ENCODE results near the gene LDB2. TPM values are rescaled to one million over a fixed set of nuclear protein-coding genes. Genes with fewer than 3 reads are reported as not detected.

Gene LDB2
- total RNA-seq, 4 donors from 2014 or later, result 16.2 to 31.7 (median 22.4) TPM

GRCh38 chr4:16707874-16708273 lies 190.6 kb downstream of the LDB2 start:
- DNase-seq (ENCODE audit: extremely low spot score), result no peak
- Histone ChIP-seq H3K4me3 (no peak overlapping the region), H3K9me3 (no peaks in the 10 kb centered on the region), H3K36me3 (no peaks in the 10 kb centered on the region), H3K4me1 (peaks cover 0 to 6% (median 0%) of the 10 kb centered on the region in 4 donors), H3K27ac (replicated peaks in 1 of 4) (no peak overlapping the region), H3K27me3 (no peaks in the 10 kb centered on the region)
- WGBS, result 86% methylated on average over 4 of the region's 4 CpGs
- intact Hi-C loops (cut with DNase I), result no loop called here
- TF ChIP-seq POLR2AphosphoS5 (IDR thresholded peaks at IDR 0.05), result no peak
- no peak for TF ChIP-seq EP300 (IDR thresholded peaks at IDR 0.05)
- TF ChIP-seq POLR2A (IDR thresholded peaks at IDR 0.05; ENCODE audit: low read depth), result no peak
- no peak for TF ChIP-seq CTCF (IDR thresholded peaks at IDR 0.05)

- Histone ChIP-seq H3K4me3 (no peak overlapping the region), H3K27me3 (no peaks in the 10 kb centered on the region), H3K9me3 (no peaks in the 10 kb centered on the region), H3K36me3 (no peaks in the 10 kb centered on the region), H3K27ac (replicated peaks in 1 of 4) (no peak overlapping the region), H3K4me1 (peaks cover 0 to 6% (median 0%) of the 10 kb centered on the region in 4 donors)
- TF ChIP-seq POLR2AphosphoS5 (IDR thresholded peaks at IDR 0.05), result no peak
- no peak for TF ChIP-seq CTCF (IDR thresholded peaks at IDR 0.05)
- TF ChIP-seq EP300 (IDR thresholded peaks at IDR 0.05), result no peak
- no peak for TF ChIP-seq POLR2A (IDR thresholded peaks at IDR 0.05; ENCODE audit: low read depth)
- intact Hi-C loops (cut with DNase I), result no loop called here
- no peak for DNase-seq (ENCODE audit: extremely low spot score)
- WGBS, result 71% methylated on average over 6 of the region's 6 CpGs
Measured at GRCh38 chr4:16706251-16706650, 192.2 kb downstream of the LDB2 start.

GRCh38 chr4:16705341-16705740 lies 193.1 kb downstream of the LDB2 start:
- Histone ChIP-seq H3K36me3 (no peaks in the 10 kb centered on the region), H3K27ac (replicated peaks in 1 of 4) (no peak overlapping the region), H3K9me3 (no peaks in the 10 kb centered on the region), H3K27me3 (no peaks in the 10 kb centered on the region), H3K4me1 (peaks cover 0 to 6% (median 0%) of the 10 kb centered on the region in 4 donors), H3K4me3 (no peak overlapping the region)
- WGBS, result 91% methylated on average over 3 of the region's 3 CpGs
- intact Hi-C loops (cut with DNase I), result no loop called here
- no peak for DNase-seq (ENCODE audit: extremely low spot score)
- TF ChIP-seq EP300 (IDR thresholded peaks at IDR 0.05) (no peak), CTCF (IDR thresholded peaks at IDR 0.05) (no peak), POLR2A (IDR thresholded peaks at IDR 0.05; ENCODE audit: low read depth) (no peak), POLR2AphosphoS5 (IDR thresholded peaks at IDR 0.05) (no peak)

GRCh38 chr4:16704489-16704888 lies 194.0 kb downstream of the LDB2 start:
- no peak for TF ChIP-seq CTCF (IDR thresholded peaks at IDR 0.05)
- TF ChIP-seq POLR2A (IDR thresholded peaks at IDR 0.05; ENCODE audit: low read depth), result no peak
- no peak for TF ChIP-seq EP300 (IDR thresholded peaks at IDR 0.05)
- TF ChIP-seq POLR2AphosphoS5 (IDR thresholded peaks at IDR 0.05), result no peak
- no peak for DNase-seq (ENCODE audit: extremely low spot score)
- no peaks in the 10 kb centered on the region for H3K9me3 ChIP-seq
- no peak overlapping the region for H3K4me3 ChIP-seq
- 43% methylated on average over 2 of the region's 2 CpGs for WGBS
- H3K36me3 ChIP-seq, result no peaks in the 10 kb centered on the region
- peaks cover 0 to 6% (median 0%) of the 10 kb centered on the region in 4 donors for H3K4me1 ChIP-seq
- H3K27ac ChIP-seq (replicated peaks in 1 of 4), result no peak overlapping the region
- H3K27me3 ChIP-seq, result no peaks in the 10 kb centered on the region
- intact Hi-C loops (cut with DNase I), result no loop called here

- DNase-seq (ENCODE audit: extremely low spot score), result no peak
- H3K9me3 ChIP-seq, result no peaks in the 10 kb centered on the region
- TF ChIP-seq POLR2A (IDR thresholded peaks at IDR 0.05; ENCODE audit: low read depth) (no peak), EP300 (IDR thresholded peaks at IDR 0.05) (no peak), CTCF (IDR thresholded peaks at IDR 0.05) (no peak), POLR2AphosphoS5 (IDR thresholded peaks at IDR 0.05) (no peak)
- no peaks in the 10 kb centered on the region for H3K36me3 ChIP-seq
- 100% methylated on average over 1 of the region's 1 CpG for WGBS
- no peak overlapping the region for H3K4me3 ChIP-seq
- intact Hi-C loops (cut with DNase I), result no loop called here
- H3K4me1 ChIP-seq, result peaks cover 19 to 46% (median 33%) of the 10 kb centered on the region in 4 donors
- H3K27me3 ChIP-seq, result no peaks in the 10 kb centered on the region
- H3K27ac ChIP-seq (replicated peaks in 1 of 4), result no peak overlapping the region
Measured at GRCh38 chr4:16695896-16696295, 202.5 kb downstream of the LDB2 start.
